Panc1 (cell line): ENCODE results near the gene PRKD3. TPM values are rescaled to one million over a fixed set of nuclear protein-coding genes. Genes with fewer than 3 reads are reported as not detected.

Experiments
- ATAC-seq: fragments of 200-7000 bp; cut with Tn5 transposase; 2 replicates; pipeline ENCODE4 v1.9.1; 2020; ENCODE audit warnings: mild to moderate bottlenecking, moderate library complexity
- BruUV-seq: library from RNA; stranded (reverse); fragments of 400-500 nt; replicated peaks from 2 replicates; lab custom pipeline; 2021; lab: Mats Ljungman, UMichigan
- CTCF ChIA-PET: fragments of 300-600 bp; sonication (Branson Sonifier 250); formaldehyde crosslinking; loops from one replicate; lab custom pipeline; 2022; ENCODE audit warnings: antibody characterized with exemption; lab: Charles Lee
- POLR2A ChIA-PET: fragments of 300-600 bp; sonication (Branson Sonifier 250); formaldehyde crosslinking; loops from one replicate; lab custom pipeline; 2022; ENCODE audit warnings: antibody characterized with exemption; lab: Charles Lee
- DNase-seq: peaks from one replicate; pipeline ENCODE4 v3.0.0-alpha.2; 2010; ENCODE audit warnings: low read depth, low spot score
- H3K27ac ChIP-seq: 2 replicates; pipeline ENCODE4 v1.5.1; 2011; ENCODE audit warnings: mild to moderate bottlenecking, low read length, inconsistent platforms
- H3K27me3 ChIP-seq: fragments of 200-500 bp; sonication (Bioruptor generic); 2 replicates; pipeline ENCODE4 v1.6.0; 2014; ENCODE audit warnings: low read length, inconsistent platforms; ENCODE audit not compliant: control insufficient read depth, insufficient read depth
- H3K36me3 ChIP-seq: fragments of 200-500 bp; sonication (Bioruptor generic); 2 replicates; pipeline ENCODE4 v1.5.1; 2014; ENCODE audit warnings: inconsistent platforms, mild to moderate bottlenecking, low read length, moderate library complexity; ENCODE audit not compliant: control insufficient read depth, insufficient read depth
- H3K4me1 ChIP-seq: 2 replicates; pipeline ENCODE4 v1.5.1; 2011; ENCODE audit warnings: inconsistent platforms, mild to moderate bottlenecking, low read length, moderate library complexity; ENCODE audit not compliant: control insufficient read depth, insufficient read depth
- H3K4me3 ChIP-seq, 2 experiments: 2 replicates each; pipeline ENCODE4 v1.5.1; 2011 to 2012; ENCODE audit warnings: low read depth in 2 of 2, low read length in 2 of 2, mild to moderate bottlenecking in 2 of 2, inconsistent platforms in 1 of 2, moderate library complexity in 1 of 2
- H3K9me3 ChIP-seq: fragments of 200-500 bp; sonication (Bioruptor generic); 2 replicates; pipeline ENCODE4 v1.5.1; 2014; ENCODE audit warnings: low read depth, mild to moderate bottlenecking, inconsistent platforms, low read length, moderate library complexity; ENCODE audit not compliant: control insufficient read depth, insufficient read depth
- POLR2AphosphoS5 ChIP-seq: IDR thresholded peaks from 2 replicates; pipeline ENCODE4 v1.6.1; 2012; ENCODE audit warnings: mild to moderate bottlenecking, low read depth, low read length, moderate library complexity
- SIN3A ChIP-seq: IDR thresholded peaks from 2 replicates; pipeline ENCODE4 v1.6.1; 2012; ENCODE audit warnings: low read depth, mild to moderate bottlenecking, low read length, moderate library complexity, borderline replicate concordance; ENCODE audit not compliant: insufficient read depth
- TCF7L2 ChIP-seq: IDR thresholded peaks from 2 replicates; pipeline ENCODE4 v1.6.1; 2011; ENCODE audit warnings: mild to moderate bottlenecking, low read depth, low read length, inconsistent platforms
- in situ Hi-C: cut with HindIII; loops from 2 replicates; pipeline ENCODE4 v1.10.0; 2016; ENCODE audit warnings: low sequenced_read_pairs, low pct_unique_long_range_greater_than_20kb
- intact Hi-C: fragments of 100-400 bp; cut with micrococcal nuclease; formaldehyde crosslinking; loops from one replicate; pipeline ENCODE4 v1.10.0; 2022; ENCODE audit not compliant: unreplicated experiment
- total RNA-seq: library from RNA; stranded (reverse); gene quantifications from one replicate; pipeline ENCODE4 v1.2.1, GENCODE V29; 2021; ENCODE audit not compliant: unreplicated experiment
- TF ChIP-seq, protein P1 (sequence below): fragments of 450-650 bp; IDR thresholded peaks from 2 replicates; pipeline ENCODE4 v1.5.1; 2017; ENCODE audit warnings: mild to moderate bottlenecking
- TF ChIP-seq, protein P2 (sequence below), 2 experiments: IDR thresholded peaks; 2 replicates each; pipeline ENCODE4 v1.6.1; 2011 to 2012; ENCODE audit warnings: low read depth in 2 of 2, control low read depth in 1 of 2, low read length in 1 of 2, mild to moderate bottlenecking in 1 of 2, moderate library complexity in 1 of 2; ENCODE audit not compliant: insufficient read depth in 1 of 2

PRKD3 gene
- total RNA-seq, 1 experiment from 2014 or later, result 21.8 TPM

DNA sequence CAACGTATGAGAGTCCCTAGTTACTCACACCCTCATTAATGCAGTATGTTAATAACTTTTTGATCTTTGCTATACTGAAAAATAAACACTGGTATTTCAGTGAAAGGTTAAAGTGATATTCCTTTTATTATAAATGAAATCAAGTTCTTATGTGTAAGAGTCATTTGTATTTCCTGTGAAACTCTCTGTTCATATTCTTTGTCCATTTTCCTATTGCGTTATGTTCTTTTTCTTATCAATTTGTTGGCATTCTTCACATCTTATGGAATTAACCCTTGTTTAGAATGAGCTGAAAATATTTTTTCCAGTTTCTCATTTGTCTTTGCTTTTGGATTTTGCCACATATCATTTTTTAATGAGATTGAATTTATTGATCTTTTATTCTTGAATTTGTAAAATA is 48.3 kb downstream of the PRKD3 start:
- CTCF ChIA-PET, result no interaction called here

More for the DNA sequence above, 48.3 kb downstream of the PRKD3 start:
- H3K27me3 ChIP-seq, result no peaks in the 10 kb centered on the region
- H3K4me3 ChIP-seq, result no peak overlapping the region
- ATAC-seq, result no peak
- TF ChIP-seq, protein P1, sequence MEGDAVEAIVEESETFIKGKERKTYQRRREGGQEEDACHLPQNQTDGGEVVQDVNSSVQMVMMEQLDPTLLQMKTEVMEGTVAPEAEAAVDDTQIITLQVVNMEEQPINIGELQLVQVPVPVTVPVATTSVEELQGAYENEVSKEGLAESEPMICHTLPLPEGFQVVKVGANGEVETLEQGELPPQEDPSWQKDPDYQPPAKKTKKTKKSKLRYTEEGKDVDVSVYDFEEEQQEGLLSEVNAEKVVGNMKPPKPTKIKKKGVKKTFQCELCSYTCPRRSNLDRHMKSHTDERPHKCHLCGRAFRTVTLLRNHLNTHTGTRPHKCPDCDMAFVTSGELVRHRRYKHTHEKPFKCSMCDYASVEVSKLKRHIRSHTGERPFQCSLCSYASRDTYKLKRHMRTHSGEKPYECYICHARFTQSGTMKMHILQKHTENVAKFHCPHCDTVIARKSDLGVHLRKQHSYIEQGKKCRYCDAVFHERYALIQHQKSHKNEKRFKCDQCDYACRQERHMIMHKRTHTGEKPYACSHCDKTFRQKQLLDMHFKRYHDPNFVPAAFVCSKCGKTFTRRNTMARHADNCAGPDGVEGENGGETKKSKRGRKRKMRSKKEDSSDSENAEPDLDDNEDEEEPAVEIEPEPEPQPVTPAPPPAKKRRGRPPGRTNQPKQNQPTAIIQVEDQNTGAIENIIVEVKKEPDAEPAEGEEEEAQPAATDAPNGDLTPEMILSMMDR, result no peak
- TF ChIP-seq SIN3A (no peak), POLR2AphosphoS5 (no peak), TCF7L2 (no peak)
- TF ChIP-seq, protein P2, sequence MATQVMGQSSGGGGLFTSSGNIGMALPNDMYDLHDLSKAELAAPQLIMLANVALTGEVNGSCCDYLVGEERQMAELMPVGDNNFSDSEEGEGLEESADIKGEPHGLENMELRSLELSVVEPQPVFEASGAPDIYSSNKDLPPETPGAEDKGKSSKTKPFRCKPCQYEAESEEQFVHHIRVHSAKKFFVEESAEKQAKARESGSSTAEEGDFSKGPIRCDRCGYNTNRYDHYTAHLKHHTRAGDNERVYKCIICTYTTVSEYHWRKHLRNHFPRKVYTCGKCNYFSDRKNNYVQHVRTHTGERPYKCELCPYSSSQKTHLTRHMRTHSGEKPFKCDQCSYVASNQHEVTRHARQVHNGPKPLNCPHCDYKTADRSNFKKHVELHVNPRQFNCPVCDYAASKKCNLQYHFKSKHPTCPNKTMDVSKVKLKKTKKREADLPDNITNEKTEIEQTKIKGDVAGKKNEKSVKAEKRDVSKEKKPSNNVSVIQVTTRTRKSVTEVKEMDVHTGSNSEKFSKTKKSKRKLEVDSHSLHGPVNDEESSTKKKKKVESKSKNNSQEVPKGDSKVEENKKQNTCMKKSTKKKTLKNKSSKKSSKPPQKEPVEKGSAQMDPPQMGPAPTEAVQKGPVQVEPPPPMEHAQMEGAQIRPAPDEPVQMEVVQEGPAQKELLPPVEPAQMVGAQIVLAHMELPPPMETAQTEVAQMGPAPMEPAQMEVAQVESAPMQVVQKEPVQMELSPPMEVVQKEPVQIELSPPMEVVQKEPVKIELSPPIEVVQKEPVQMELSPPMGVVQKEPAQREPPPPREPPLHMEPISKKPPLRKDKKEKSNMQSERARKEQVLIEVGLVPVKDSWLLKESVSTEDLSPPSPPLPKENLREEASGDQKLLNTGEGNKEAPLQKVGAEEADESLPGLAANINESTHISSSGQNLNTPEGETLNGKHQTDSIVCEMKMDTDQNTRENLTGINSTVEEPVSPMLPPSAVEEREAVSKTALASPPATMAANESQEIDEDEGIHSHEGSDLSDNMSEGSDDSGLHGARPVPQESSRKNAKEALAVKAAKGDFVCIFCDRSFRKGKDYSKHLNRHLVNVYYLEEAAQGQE (IDR thresholded peaks at IDR 0.05; ENCODE audit: insufficient read depth in 1 of 2, low read depth in 2 of 2, low read length in 1 of 2), result no peak
- H3K4me1 ChIP-seq, result no peaks in the 10 kb centered on the region
- POLR2A ChIA-PET, result no interaction called here
- intact Hi-C loops (no loop called here), in situ Hi-C loops (no loop called here)
- DNase-seq, result no peak
- H3K36me3 ChIP-seq, result peaks cover 20% of the 10 kb centered on the region
- no peaks in the 10 kb centered on the region for H3K9me3 ChIP-seq
- H3K27ac ChIP-seq, result no peak overlapping the region
- BruUV-seq, result no TSS peak

Other genes starting within 250 kb of the PRKD3 start
- 13.6 TPM for gene HEATR5B, start 240.5 kb downstream of the PRKD3 start, total RNA-seq
- gene GPATCH11, start 240.3 kb downstream of the PRKD3 start, total RNA-seq, result 7.1 TPM
- 44.3 TPM for gene EIF2AK2, start 167.9 kb downstream of the PRKD3 start, total RNA-seq
- not detected for gene SULT6B1, start 136.2 kb downstream of the PRKD3 start, total RNA-seq
- gene CEBPZOS, start 128.3 kb downstream of the PRKD3 start, total RNA-seq, result 49.3 TPM
- gene CEBPZ, start 93.2 kb downstream of the PRKD3 start, total RNA-seq, result 63.8 TPM
- 17.7 TPM for gene NDUFAF7, start 93.2 kb downstream of the PRKD3 start, total RNA-seq
- 2.3 TPM for gene QPCT, start 19.8 kb upstream of the PRKD3 start, total RNA-seq